ENCODE results near the gene HMCN2.

- TF ChIP-seq CTCF (IDR thresholded peaks at IDR 0.05) (no peak), EZH2phosphoT487 (IDR thresholded peaks at IDR 0.05) (no peak), EZH2 (IDR thresholded peaks at IDR 0.05) (no peak)
These were observed 117.8 kb downstream of the HMCN2 start for GRCh38 chr9:130383350-130383715.

Data from neural progenitor cell (in vitro differentiated cells).